Activated T-cell treated with anti-CD3 and anti-CD28 coated beads for 48 hours (primary cell): Measurements from ENCODE around the gene TRIM60.
"Not testable (repeated sequence)": the region's sequence is repeated elsewhere in the genome, so short reads cannot be mapped to it uniquely, and the experiment has no call there.

Source experiments
- DNase-seq: peaks from one replicate; pipeline ENCODE4 v3.0.0-alpha.2; 2020; ENCODE audit warnings: low read depth

The TRIM60 gene

GRCh38 chr4:165031436-165032211 is at the start of gene TRIM60:
TRIM60 (plus strand) TSS chr4:165031999; CDS start chr4:165040073, 8,074 bp downstream.
- no peak for DNase-seq

GRCh38 chr4:164989471-164989870 is 42.3 kb upstream of the TRIM60 start:
- no peak for DNase-seq

- DNase-seq = not testable (repeated sequence)
Observed at GRCh38 chr4:164990786-164991185, 41.0 kb upstream of the TRIM60 start.

GRCh38 chr4:164996123-164996522 is 35.7 kb upstream of the TRIM60 start:
- not testable (repeated sequence) for DNase-seq

- no peak for DNase-seq
Observed at GRCh38 chr4:164997324-164997723, 34.5 kb upstream of the TRIM60 start.

- DNase-seq = no peak
Observed at GRCh38 chr4:164997941-164998340, 33.9 kb upstream of the TRIM60 start.

GRCh38 chr4:164998526-164999080 is 33.2 kb upstream of the TRIM60 start:
- not testable (repeated sequence) for DNase-seq

GRCh38 chr4:165001957-165002356 is 29.8 kb upstream of the TRIM60 start:
- DNase-seq = not testable (repeated sequence)

- no peak for DNase-seq
Observed at GRCh38 chr4:165005352-165005925, 26.4 kb upstream of the TRIM60 start.

GRCh38 chr4:165006456-165006855 is 25.3 kb upstream of the TRIM60 start:
- no peak for DNase-seq

- DNase-seq = no peak
Observed at GRCh38 chr4:165006886-165007285, 24.9 kb upstream of the TRIM60 start.

- DNase-seq = no peak
Observed at GRCh38 chr4:165009493-165010227, 22.1 kb upstream of the TRIM60 start.

- DNase-seq = no peak
Observed at GRCh38 chr4:165010487-165010886, 21.3 kb upstream of the TRIM60 start.

GRCh38 chr4:165010991-165011390 is 20.8 kb upstream of the TRIM60 start:
- no peak for DNase-seq

GRCh38 chr4:165011403-165011802 is 20.4 kb upstream of the TRIM60 start:
- DNase-seq = no peak

GRCh38 chr4:165013691-165014090 is 18.1 kb upstream of the TRIM60 start:
- DNase-seq = no peak

GRCh38 chr4:165016971-165017370 is 14.8 kb upstream of the TRIM60 start:
- no peak for DNase-seq

- not testable (repeated sequence) for DNase-seq
Observed at GRCh38 chr4:165019995-165020394, 11.8 kb upstream of the TRIM60 start.

GRCh38 chr4:165025782-165026181 is 6.0 kb upstream of the TRIM60 start:
- not testable (repeated sequence) for DNase-seq

- no peak for DNase-seq
Observed at GRCh38 chr4:165027762-165028402, 3.9 kb upstream of the TRIM60 start.

- no peak for DNase-seq
Observed at GRCh38 chr4:165048170-165048569, 16.4 kb downstream of the TRIM60 start.

GRCh38 chr4:165052627-165053026 is 20.8 kb downstream of the TRIM60 start:
- no peak for DNase-seq
